ENCODE results near the gene LILRB1.

DNA sequence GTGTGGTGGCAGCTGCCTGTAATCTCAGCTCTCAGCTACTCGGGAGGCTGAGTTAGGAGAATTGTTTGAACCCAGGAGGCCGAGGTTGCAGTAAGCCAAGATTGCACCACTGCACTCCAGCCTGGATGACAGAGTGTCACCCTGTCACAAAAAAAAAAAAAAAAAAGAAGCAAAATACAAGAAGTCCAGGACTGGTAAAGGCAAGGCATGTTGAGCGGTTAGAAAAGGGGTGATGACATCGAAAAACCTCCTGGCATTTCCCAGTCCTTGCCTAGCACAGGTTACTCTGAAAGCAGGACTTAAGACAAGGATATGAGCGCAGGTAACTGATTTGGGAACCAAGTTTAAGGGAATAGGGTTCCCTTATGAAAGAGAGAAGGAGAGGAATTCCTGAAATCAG lies 30.0 kb downstream of the LILRB1 start:
- TF ChIP-seq, protein P1, sequence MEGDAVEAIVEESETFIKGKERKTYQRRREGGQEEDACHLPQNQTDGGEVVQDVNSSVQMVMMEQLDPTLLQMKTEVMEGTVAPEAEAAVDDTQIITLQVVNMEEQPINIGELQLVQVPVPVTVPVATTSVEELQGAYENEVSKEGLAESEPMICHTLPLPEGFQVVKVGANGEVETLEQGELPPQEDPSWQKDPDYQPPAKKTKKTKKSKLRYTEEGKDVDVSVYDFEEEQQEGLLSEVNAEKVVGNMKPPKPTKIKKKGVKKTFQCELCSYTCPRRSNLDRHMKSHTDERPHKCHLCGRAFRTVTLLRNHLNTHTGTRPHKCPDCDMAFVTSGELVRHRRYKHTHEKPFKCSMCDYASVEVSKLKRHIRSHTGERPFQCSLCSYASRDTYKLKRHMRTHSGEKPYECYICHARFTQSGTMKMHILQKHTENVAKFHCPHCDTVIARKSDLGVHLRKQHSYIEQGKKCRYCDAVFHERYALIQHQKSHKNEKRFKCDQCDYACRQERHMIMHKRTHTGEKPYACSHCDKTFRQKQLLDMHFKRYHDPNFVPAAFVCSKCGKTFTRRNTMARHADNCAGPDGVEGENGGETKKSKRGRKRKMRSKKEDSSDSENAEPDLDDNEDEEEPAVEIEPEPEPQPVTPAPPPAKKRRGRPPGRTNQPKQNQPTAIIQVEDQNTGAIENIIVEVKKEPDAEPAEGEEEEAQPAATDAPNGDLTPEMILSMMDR (IDR thresholded peaks at IDR 0.05) = no peak
- TF ChIP-seq POLR2A (IDR thresholded peaks at IDR 0.05) = no peak

Measured in lower leg skin (tissue), 3 donors.